SW480 (cell line): ENCODE results near the gene ZNF235.
"Not testable (repeated sequence)": the region's sequence is repeated elsewhere in the genome, so short reads cannot be mapped to it uniquely, and the experiment has no call there.

Source experiments
- DNase-seq: peaks from one replicate; pipeline ENCODE4 v3.0.0-alpha.2; 2016; ENCODE audit warnings: low spot score

ZNF235 gene

DNA sequence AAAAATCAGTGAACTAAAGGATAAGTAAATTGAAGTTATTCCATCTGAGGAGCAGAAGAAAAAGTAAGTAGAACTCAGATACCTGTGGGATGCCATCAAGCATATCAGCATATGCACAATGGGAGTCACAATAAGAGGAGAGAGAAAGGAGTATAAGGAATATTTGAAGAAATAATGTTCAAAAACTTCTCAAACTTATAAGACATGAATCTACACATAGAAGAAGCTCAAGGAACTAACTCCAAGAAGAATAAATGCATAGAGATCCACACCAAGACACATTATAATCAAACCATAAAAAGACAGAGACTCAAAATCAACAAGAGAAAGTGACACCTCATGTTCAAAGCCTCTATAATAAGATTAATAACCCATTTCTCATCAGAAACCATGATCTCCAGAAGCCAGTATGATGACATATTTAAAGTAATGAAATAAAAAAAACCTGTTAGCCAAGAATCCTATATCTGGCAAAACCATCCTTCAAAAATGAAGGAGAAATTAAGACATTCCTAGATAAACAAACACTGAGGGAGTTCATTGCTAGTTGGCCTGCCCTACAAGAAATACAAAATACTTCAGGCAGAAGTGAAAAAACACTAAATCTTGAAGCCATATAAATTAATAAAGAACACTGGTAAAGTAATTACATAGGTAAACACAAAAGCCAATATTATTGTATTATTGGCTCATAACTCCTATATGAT is 49.0 kb downstream of the ZNF235 start:
- no peak for DNase-seq

DNA sequence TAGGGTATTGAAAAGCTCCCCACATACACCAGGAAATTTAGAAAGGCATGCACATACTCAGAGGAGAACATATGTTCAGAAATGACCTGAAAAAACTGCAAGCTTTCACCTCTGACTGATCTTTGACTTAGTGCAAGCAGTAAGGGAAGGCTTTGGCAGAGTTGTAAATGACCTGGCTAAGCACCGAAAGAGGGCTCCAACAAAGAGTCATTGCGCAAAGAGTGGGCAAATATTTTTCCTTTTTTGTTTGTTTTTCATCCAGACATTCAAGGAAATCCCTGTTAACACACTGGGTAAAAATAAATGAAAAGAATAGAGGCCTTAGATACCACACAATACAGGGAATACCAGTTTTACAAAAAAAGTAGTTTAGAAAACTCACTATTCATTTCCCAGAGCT is 50.3 kb downstream of the ZNF235 start:
- no peak for DNase-seq

DNA sequence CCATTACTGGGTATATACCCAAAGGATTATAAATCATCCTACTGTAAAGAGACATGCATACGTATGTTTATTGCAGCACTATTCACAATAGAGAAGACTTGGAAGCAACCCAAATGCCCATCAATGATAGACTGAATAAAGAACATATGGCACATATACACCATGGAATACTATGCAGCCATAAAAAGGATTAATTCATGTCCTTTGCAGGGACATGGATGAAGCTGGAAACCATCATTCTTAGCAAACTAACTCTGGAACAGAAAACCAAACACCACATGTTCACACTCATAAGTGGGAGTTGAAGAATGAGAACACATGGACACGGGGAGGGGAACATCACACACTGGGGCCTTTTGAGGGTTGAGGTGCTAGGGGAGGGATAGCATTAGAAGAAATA is 51.4 kb downstream of the ZNF235 start:
- DNase-seq = not testable (repeated sequence)

DNA sequence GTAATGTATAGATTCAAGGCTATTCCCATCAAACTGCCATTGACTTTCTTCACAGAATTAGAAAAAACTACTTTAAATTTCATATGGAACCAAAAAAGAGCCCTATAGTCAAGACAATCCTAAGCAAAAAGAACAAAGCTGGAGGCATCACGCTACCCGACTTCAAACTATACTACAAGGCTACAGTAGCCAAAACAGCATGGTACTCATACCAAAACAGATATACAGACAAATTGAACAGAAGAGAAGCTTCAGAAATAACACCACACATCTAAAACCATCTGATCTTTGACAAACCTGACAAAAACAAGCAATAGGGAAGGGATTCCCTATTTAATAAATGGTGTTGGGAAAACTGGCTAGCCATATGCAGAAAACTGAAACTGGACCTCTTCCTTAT is 52.5 kb downstream of the ZNF235 start:
- DNase-seq = not testable (repeated sequence)

DNA sequence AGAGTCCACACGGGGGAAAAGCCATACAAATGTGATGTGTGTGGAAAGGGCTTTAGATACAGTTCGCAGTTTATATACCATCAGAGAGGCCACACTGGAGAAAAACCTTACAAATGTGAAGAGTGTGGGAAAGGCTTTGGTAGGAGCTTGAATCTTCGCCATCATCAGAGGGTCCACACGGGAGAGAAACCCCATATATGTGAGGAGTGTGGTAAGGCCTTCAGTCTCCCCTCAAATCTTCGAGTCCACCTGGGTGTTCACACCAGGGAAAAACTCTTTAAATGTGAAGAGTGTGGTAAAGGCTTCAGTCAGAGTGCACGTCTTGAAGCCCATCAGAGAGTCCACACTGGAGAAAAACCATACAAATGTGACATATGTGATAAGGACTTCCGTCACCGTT is 68.4 kb downstream of the ZNF235 start:
- DNase-seq = no peak
